ENCODE results near the gene FUNDC1.

FUNDC1 gene

GRCh38 chrX:44474410-44474809 lies 68.2 kb downstream of the FUNDC1 start:
- no peak for FAIRE-seq
